Activated T-cell treated with anti-CD3 and anti-CD28 coated beads, Interleukin-2, amount 50 U/mL, for 1 hour (primary cell): ENCODE results near the gene TFAP2A.

Experiments used
- DNase-seq: peaks from one replicate; pipeline ENCODE4 v3.0.0-alpha.2; 2020

Gene TFAP2A

DNA sequence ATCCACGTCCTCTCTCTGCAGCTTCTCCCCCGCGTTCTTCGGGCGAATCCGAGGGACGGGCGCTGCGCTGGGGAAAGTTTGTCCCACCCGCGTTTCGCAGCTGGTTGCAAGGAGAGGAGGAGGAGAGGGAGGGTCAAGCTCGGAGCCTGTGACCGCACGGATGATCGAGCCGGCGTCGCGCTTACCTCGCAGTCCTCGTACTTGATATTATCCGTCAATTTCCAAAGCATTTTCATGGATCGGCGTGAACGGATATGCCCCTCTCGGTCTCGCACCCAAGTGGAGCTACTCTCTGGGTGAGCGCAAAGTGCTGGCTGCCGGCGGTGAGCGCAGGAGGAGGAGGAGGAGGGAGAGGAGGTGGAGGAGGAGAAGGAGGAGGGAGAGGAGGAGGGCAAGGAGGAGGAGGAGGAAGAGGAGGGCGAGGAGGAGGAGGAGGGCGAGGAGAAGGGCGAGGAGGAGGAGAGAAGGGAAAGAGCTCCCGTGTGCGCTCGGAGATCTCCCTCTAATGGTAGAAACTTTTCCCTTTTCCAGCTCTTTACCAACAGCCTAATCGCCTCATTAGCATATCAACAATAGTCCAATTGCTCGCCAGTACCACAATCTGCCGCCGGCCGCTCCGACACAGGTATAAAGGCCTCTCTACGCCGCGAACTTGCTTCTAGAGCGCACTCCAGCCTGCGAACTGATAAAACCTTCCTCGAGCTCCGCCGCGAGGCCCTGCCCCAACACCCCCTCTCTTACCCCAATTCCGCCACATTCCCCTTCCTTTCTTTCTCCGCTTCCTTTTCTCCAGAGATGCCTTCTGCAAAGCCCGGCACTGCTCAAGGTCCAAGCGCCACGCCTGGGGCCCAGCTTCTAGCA is at the start of gene TFAP2A:
TFAP2A (minus strand) TSS at position 319 of the 861 bp plus-strand sequence; CDS start at position 236, 83 bp downstream.
- no peak for DNase-seq

DNA sequence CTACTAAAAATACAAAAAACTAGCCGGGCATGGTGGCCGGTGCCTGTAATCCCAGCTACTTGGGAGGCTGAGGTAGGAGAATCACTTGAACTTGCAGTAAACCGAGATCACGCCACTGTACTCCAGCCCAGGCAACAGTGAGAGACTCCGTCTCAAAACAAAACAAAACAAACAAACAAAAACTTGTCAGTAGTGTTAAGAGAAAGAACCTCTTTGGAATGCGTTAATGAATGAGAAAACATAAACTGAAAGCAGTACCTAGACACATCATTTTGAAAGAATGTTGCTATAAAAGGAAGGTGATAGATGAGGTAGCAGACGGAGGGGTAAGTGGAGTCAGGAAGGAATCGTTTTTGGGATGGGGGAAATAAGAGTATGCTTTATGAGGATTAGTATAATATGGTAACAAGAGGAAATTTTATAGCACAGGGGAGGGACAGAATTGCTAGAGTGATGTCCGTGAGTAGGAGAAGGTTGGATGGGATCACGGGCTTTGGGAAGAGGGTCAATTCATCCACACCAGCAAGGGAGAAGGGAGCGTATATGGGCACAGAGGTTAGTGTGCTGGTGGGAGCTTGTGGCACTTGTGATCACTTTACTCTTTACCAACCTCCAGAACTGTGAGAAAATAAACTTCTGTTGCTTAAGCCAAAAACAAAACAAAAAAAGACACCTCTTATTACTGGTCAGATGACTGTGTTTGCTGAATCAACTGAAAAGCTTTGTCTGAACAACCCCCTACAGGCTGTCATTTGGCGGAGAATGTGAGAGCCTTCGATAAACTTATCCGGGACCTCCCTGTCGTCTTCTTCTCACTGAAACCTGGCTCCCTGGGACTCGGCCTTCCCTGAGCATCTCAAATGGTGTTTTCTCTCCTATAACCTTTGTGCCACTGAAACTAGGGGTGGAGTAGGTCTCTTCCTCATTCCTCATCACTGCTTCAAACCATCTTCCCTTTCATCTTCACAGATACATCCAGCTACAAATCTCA is 48.9 kb upstream of the TFAP2A start:
- no peak for DNase-seq

DNA sequence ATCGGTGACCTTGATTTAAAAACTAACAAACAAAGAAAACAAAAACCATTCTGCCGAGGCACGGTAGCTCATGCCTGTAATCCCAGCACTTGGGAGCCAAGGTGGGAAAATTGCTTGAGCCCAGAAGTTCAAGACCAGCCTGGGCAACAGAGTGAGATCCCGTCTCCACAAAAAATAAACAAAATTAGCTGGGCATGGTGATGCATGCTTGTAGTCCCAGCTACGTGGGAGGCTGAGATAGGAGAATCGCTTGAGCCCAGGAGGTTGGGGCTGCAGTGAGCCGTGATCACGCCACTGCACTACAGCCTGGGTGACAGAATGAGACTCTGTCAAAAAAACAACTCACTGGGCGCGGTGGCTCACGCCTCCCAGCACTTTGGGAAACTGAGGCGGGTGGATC is 48.2 kb upstream of the TFAP2A start:
- DNase-seq = no peak

- DNase-seq = no peak
Observed at GRCh38 chr6:10461850-10462249, 47.0 kb upstream of the TFAP2A start.

DNA sequence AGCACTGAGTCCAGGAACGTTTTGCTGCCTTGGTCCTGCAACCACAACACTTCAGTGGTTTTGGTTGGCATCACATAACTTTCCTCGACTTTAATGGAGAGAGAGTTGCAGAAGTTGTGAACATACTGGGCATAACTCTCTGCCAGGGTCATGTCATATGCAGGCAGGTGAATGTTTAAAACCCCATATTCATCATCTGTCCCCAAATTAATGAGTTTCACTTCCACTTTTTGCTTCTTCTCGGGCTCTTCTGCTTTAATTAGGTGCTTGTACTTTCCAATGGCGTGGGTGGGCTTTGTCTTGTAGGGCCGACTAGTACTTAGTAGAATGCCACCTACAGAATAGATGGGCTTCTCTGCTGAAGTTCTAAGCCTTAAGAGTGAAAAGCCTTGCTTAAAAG is 45.2 kb upstream of the TFAP2A start:
- no peak for DNase-seq

- no peak for DNase-seq
Observed at GRCh38 chr6:10458287-10458686, 43.4 kb upstream of the TFAP2A start.

GRCh38 chr6:10453596-10453995 is 38.7 kb upstream of the TFAP2A start:
- DNase-seq = no peak

DNA sequence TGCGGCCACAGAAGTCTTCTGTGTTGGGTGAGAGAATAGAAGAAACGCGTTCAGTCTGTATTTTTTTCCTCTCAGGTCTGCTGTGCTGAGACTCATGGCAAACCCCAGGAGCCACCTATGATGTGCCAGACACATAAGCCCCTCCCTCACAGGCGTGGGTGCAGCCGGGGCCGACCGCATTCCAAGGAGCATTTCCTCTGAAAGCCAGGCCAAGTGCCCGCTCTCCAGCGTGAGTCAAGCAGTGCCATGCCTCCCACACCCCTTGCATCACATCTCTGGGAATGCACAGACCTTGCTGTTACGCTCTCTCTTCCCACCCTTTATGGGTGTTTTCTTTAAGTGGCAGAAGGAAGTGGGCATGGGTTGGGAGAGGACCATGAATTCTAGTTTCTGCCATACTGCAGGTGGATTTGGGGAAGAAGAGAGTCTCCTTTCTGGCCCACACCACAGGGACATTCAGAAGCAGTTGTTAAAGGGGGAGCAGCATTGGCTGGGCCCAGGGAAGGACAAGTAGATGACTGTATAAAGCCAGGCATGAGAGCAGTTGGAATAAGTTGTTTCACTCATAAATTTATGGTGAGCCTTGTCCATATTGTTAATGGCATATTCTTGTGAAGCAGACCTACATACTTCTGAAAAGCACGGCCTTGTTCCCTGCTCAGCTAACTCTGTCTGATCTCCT is 37.1 kb upstream of the TFAP2A start:
- DNase-seq = no peak

GRCh38 chr6:10451394-10451793 is 36.5 kb upstream of the TFAP2A start:
- DNase-seq = no peak

DNA sequence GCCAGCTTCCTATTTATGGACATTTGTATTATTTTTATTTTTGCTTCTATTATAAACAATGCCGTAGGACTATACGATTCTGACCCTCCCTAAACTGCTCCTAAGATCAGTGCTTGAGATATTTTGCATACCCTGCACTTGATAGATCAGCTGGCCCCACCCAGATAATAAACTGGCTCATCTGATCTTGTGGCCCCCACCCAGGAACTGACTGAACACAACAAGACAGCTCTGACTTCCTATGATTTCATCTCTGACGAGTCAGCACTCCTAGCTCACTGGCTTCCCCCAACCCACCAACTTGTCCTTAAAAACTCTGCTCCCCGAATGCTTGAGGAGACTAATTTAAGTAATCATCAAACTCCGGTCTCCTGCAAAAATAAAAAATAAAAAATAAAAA is 34.9 kb upstream of the TFAP2A start:
- no peak for DNase-seq

DNA sequence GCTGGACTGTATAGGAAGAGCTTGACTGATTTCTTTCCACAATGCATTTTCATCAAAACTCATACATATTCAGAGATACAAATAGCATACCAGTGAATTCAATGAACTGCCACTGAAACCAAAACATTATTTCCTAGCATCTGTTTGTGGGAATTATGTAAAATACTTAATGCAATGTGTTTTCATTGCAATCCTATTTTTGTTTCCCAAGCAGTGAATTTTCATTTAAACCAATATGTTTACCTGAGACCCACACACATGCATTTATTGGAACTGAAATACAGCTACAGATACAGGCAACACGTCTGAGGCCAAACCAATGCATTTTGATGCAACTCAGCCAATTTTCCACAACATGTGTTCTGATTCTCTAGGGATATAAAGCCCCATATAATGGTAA is 33.2 kb upstream of the TFAP2A start:
- no peak for DNase-seq

GRCh38 chr6:10446548-10446947 is 31.7 kb upstream of the TFAP2A start:
- no peak for DNase-seq

DNA sequence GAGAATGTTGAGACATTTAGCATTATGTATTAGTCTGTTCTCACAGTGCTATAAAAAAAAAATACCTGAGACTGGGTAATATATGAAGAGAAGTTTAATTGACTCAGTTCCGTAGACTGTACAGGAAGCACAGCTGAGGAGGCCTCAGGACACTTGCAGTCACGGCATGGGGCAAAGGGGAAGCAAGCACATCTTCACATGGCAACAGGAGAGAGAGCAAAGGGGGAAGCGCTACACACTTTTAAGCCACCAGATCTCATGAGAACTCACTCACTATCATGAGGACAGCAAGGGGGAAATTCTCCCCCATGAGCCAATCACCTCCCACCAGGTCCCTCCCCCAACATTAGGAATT is 26.8 kb upstream of the TFAP2A start:
- no peak for DNase-seq

DNA sequence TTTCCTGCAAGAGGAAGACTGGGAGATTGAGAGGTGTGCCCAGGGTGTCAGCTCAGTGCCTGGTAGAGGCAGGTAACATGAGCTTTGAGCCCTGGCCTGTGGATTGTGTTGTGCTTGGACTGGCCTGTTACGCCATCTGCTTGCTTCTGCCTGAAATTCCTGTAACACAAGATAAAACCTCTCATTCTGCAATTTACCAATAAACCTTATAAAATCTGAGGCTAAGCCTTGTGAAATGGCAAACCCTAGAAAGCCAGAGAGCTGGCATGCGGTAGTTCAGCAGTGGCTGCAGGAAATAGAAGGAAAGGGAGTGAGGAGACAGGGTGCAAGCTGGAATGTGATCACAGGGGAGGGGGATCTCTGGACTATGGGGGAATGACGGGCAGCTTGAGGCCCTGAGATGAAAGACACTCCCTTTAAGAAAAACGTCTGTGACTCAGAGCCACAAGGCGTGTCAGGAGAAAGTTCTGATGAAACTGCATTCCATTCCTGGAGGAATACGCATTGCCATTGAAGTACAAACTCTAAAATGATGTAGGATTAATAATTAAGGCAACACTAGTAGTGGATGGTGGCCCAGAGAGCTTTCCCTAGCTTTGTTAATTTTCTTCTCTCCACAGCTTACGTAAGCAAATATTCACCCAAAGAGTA is 26.3 kb upstream of the TFAP2A start:
- DNase-seq = no peak

GRCh38 chr6:10437891-10438290 is 23.0 kb upstream of the TFAP2A start:
- DNase-seq = no peak

- DNase-seq = no peak
Observed at GRCh38 chr6:10434235-10434634, 19.4 kb upstream of the TFAP2A start.

DNA sequence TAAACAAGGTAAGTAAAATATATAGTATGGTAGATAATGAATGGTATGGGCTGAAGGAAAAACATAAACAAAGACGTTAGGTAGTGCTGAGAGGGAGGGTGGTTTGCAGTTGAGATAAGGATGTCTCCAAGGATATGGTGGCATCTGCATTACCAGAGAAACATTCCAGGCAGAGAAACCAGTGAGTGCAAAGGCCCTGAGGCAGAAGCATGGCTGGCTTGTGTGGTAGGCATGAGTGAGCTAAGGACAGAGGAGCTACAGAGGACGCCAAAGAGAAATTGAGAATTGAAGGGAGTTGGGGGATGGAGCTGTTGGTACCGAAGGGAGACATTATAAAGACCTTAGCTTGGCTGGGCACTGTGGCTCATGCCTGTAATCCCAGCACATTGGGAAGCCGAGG is 18.4 kb upstream of the TFAP2A start:
- DNase-seq = no peak

DNA sequence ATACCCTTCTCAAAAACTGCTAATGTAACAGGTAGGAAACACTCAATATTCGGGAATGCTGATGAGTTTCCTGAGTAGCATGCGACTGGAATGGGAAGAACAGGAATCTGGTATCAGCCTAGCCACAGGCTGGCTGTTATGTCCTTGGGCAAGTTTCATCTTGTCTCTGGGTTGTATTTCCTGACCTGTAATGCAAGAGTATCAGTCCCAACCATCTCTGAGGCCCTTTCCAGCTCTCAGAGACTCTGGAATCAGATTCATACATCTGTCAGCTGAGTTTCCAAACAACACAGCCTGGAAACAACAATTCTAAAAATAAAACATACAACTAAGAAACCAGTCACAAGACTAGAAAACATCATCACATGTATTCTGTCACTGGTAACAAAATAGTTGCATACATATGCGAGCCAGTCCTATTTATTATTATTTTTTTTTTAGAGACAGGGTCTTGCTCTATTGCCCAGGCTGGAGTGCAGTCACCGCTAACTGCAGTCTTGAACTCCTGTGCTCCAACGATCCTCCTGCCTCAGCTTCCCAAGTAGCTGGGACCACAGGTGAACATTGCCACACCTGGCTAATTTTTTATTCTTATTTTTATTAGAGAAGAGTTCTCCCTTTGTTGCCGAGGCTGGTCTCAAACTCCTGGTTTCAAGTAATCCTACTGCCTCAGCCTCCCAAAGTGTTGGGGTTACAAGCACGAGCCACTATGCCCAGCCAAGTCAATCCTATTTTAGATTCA is 16.7 kb upstream of the TFAP2A start:
- no peak for DNase-seq

GRCh38 chr6:10429638-10430427 is 15.0 kb upstream of the TFAP2A start:
- DNase-seq = no peak

DNA sequence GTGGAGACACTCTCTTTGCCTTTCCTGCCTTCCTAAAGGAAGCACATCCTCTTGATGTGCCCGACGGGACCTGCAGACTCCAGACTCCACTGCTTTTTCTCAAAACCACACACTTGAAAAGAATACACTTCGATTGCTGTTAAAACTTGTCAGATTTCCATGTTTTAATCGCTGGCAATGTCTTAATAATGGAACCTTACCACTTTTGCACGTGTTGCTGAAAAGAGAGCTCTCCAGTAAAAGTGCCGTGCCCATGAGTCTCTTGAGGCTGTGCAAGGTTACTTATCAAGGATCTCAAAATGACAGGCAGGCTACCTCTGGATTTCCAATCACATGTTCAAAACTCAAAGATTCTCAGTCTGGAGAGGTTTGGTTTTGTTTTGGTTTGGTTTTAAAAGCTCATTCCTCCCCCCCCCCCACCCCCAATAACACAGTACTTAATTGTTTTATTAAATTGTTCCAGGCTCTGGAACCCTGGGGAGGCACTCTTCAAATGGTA is 12.0 kb upstream of the TFAP2A start:
- DNase-seq = no peak
